ENCODE measurements around the gene DHTKD1.

GRCh38 chr10:12140038-12140437 lies 71.3 kb downstream of the DHTKD1 start:
- no peak for TF ChIP-seq CHD2 (IDR thresholded peaks at IDR 0.05; ENCODE audit: low read length, partially characterized antibody)
- no peak for TF ChIP-seq CTCF (IDR thresholded peaks at IDR 0.05)
- no peak for TF ChIP-seq ELF1 (IDR thresholded peaks at IDR 0.05)
- TF ChIP-seq REST (IDR thresholded peaks at IDR 0.05; ENCODE audit: low read depth, low read length), result no peak
- TF ChIP-seq JUND (IDR thresholded peaks at IDR 0.05), result no peak
- TF ChIP-seq RAD21 (IDR thresholded peaks at IDR 0.05; ENCODE audit: low read length), result no peak
- no peak for TF ChIP-seq NRF1 (IDR thresholded peaks at IDR 0.05; ENCODE audit: low read depth, low read length)
- no peak for TF ChIP-seq POLR2AphosphoS5 (IDR thresholded peaks at IDR 0.05; ENCODE audit: low read depth, low read length)
- TF ChIP-seq SMC3 (IDR thresholded peaks at IDR 0.05; ENCODE audit: low read depth, low read length), result no peak
- TF ChIP-seq FOXJ3 (CRISPR knock-in tag; IDR thresholded peaks at IDR 0.05), result no peak
- no peak for TF ChIP-seq SIN3A (IDR thresholded peaks at IDR 0.05; ENCODE audit: borderline replicate concordance, low read depth, low read length)
- TF ChIP-seq EZH2phosphoT487 (IDR thresholded peaks at IDR 0.05; ENCODE audit: borderline replicate concordance, low read depth), result no peak
- TF ChIP-seq TAF1 (IDR thresholded peaks at IDR 0.05; ENCODE audit: borderline replicate concordance, low read depth, low read length), result no peak
- no peak for TF ChIP-seq EP300 (IDR thresholded peaks at IDR 0.05; ENCODE audit: borderline replicate concordance in 1 of 2, low read depth in 1 of 2, low read length in 1 of 2)
